ENCODE measurements around the gene EIF5. TPM values are rescaled to one million over a fixed set of nuclear protein-coding genes. Genes with fewer than 3 reads are reported as not detected.

EIF5 gene
- total RNA-seq, 2 donors from 2014 or later: 267 to 339 TPM

DNA sequence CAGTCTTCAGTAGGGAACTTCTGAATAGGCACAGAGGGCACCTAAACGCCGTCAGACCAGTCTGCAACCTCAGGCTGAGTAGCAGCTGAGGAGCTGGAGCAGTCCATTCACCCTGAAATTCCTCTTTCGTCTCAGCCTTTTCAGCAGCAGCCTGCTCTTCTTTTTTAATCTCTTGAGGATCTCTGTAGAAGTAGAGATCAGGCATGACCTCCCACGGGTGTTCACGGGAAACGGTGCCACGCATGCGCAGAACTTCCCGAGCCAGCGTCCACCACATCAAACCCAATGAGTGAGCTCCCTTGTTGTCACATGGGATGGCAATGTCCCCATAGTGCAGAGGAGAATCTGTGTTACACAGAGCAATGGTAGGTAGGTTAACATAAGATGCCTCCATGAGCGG is 40.1 kb downstream of the EIF5 start:
- H3K4me3 ChIP-seq (ENCODE audit: low read length): no peak overlapping the region
- no peak for DNase-seq
- H3K9me3 ChIP-seq (ENCODE audit: control insufficient read depth, low read length): no peaks in the 10 kb centered on the region
- H3K4me1 ChIP-seq (ENCODE audit: control insufficient read depth, insufficient read depth, low read length): no peaks in the 10 kb centered on the region
- no peak overlapping the region for H3K9ac ChIP-seq (ENCODE audit: extremely low read depth, low read length, poor library complexity, severe bottlenecking)
- Mint-ChIP-seq H3K36me3 (ENCODE audit: low read depth) (no peaks in the 10 kb centered on the region), H3K27me3 (ENCODE audit: insufficient read depth) (no peaks in the 10 kb centered on the region), H3K27ac (no peak overlapping the region), H3K4me3 (no peak overlapping the region), H3K9me3 (no peaks in the 10 kb centered on the region), H3K4me1 (peaks cover 5% of the 10 kb centered on the region)
- TF ChIP-seq, protein P1, sequence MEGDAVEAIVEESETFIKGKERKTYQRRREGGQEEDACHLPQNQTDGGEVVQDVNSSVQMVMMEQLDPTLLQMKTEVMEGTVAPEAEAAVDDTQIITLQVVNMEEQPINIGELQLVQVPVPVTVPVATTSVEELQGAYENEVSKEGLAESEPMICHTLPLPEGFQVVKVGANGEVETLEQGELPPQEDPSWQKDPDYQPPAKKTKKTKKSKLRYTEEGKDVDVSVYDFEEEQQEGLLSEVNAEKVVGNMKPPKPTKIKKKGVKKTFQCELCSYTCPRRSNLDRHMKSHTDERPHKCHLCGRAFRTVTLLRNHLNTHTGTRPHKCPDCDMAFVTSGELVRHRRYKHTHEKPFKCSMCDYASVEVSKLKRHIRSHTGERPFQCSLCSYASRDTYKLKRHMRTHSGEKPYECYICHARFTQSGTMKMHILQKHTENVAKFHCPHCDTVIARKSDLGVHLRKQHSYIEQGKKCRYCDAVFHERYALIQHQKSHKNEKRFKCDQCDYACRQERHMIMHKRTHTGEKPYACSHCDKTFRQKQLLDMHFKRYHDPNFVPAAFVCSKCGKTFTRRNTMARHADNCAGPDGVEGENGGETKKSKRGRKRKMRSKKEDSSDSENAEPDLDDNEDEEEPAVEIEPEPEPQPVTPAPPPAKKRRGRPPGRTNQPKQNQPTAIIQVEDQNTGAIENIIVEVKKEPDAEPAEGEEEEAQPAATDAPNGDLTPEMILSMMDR (conservative IDR thresholded peaks at IDR 0.05): no peak
- H3K27ac ChIP-seq (ENCODE audit: low read depth, low read length): no peak overlapping the region
- no peaks in the 10 kb centered on the region for H3K27me3 ChIP-seq (ENCODE audit: control insufficient read depth, insufficient read depth, low read length, poor library complexity, severe bottlenecking)
- H3K36me3 ChIP-seq (ENCODE audit: control insufficient read depth, insufficient read depth, low read length): no peaks in the 10 kb centered on the region
- WGBS, 2 experiments (ENCODE audit: insufficient coverage in 1 of 2, insufficient read length in 1 of 2): 95 to 96% methylated on average over 11 of the region's 11 CpGs

DNA sequence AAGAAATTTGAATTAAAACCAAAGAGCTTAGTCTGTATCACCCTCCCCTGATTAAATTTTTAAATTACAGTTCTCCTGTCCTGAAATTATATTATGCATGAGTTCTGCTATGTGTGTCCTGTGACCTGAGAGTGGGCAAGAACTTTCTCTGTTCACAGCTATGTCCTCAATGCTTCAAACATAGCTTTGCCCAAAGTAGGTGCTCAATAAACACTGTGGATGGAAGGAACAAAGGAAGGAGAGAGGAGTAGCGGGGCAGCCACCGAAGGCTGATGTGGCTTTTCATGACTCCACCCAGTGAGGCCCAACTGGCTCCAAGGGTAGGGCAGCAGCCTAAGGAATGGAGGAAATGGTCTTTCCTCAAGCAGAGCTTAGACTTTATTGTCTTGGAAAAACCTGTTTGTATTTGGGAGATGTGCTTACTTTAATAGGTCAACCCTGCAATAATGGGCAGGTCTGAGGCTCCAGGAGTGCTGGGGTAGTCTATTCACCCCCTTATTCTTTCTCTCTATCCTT is 43.5 kb downstream of the EIF5 start:
- TF ChIP-seq, protein P1 (conservative IDR thresholded peaks at IDR 0.05): no peak
- Mint-ChIP-seq H3K27me3 (ENCODE audit: insufficient read depth) (peaks cover 5% of the 10 kb centered on the region), H3K36me3 (ENCODE audit: low read depth) (no peaks in the 10 kb centered on the region), H3K4me1 (peaks cover 2% of the 10 kb centered on the region), H3K27ac (no peak overlapping the region), H3K9me3 (no peaks in the 10 kb centered on the region), H3K4me3 (no peak overlapping the region)
- Histone ChIP-seq H3K36me3 (ENCODE audit: control insufficient read depth, insufficient read depth, low read length) (no peaks in the 10 kb centered on the region), H3K9me3 (ENCODE audit: control insufficient read depth, low read length) (no peaks in the 10 kb centered on the region), H3K27me3 (ENCODE audit: control insufficient read depth, insufficient read depth, low read length, poor library complexity, severe bottlenecking) (no peaks in the 10 kb centered on the region), H3K9ac (ENCODE audit: extremely low read depth, low read length, poor library complexity, severe bottlenecking) (no peak overlapping the region), H3K27ac (ENCODE audit: low read depth, low read length) (no peak overlapping the region), H3K4me3 (ENCODE audit: low read length) (no peak overlapping the region), H3K4me1 (ENCODE audit: control insufficient read depth, insufficient read depth, low read length) (no peaks in the 10 kb centered on the region)
- 89 to 95% methylated on average over 2 of the region's 2 CpGs for WGBS, 2 experiments (ENCODE audit: insufficient coverage in 1 of 2, insufficient read length in 1 of 2)
- DNase-seq: no peak

DNA sequence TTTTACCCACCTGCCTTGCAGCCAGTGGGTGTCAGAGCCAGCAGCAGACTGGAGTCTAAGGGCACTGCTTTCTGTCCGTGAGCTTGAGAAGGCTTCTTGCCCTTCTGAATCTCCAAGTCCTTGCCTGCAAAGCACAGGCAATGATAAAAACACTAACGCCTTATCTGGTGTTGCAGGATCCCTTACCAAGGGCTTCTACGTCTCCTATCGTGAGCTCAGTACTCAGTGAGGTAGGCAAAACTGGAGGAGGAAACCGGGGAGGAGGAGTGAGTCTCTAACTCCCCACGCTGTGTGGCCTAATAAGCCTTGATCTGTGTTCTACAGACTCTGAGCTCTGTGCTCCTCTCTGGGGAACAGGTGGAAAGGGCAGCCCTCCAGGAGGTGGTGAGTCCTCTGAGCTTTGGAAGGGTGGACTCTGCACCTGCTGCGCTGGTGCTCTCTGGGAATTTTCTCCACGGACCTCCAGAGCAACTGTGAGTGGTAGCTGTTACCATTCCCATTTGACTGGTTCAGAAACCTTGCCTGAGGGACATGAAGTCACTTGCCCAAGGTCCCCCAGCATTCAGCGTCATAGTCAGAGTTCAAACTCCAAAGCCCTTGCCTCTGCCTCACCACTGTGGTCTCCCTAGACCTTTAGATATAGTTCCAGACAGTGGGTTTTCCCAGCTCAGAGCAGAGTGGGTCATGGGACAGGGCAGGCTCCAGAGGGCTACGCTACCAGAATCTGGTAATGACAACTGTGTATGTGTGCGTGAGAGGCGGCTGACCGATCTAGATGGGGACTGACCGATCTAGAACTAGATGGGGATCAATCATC is 44.2 kb downstream of the EIF5 start:
- Histone ChIP-seq H3K27ac (ENCODE audit: low read depth, low read length) (no peak overlapping the region), H3K9me3 (ENCODE audit: control insufficient read depth, low read length) (no peaks in the 10 kb centered on the region), H3K27me3 (ENCODE audit: control insufficient read depth, insufficient read depth, low read length, poor library complexity, severe bottlenecking) (no peaks in the 10 kb centered on the region), H3K4me3 (ENCODE audit: low read length) (no peak overlapping the region), H3K36me3 (ENCODE audit: control insufficient read depth, insufficient read depth, low read length) (no peaks in the 10 kb centered on the region), H3K9ac (ENCODE audit: extremely low read depth, low read length, poor library complexity, severe bottlenecking) (no peak overlapping the region), H3K4me1 (ENCODE audit: control insufficient read depth, insufficient read depth, low read length) (no peaks in the 10 kb centered on the region)
- no peak for DNase-seq
- Mint-ChIP-seq H3K4me1 (no peaks in the 10 kb centered on the region), H3K4me3 (no peak overlapping the region), H3K9me3 (no peaks in the 10 kb centered on the region), H3K27ac (no peak overlapping the region), H3K36me3 (ENCODE audit: low read depth) (no peaks in the 10 kb centered on the region), H3K27me3 (ENCODE audit: insufficient read depth) (peaks cover 8% of the 10 kb centered on the region)
- 88 to 94% methylated on average over 12 to 14 of the region's 14 CpGs for WGBS, 2 experiments (ENCODE audit: insufficient coverage in 1 of 2, insufficient read length in 1 of 2)
- TF ChIP-seq, protein P1 (conservative IDR thresholded peaks at IDR 0.05): no peak

All from endodermal cell (in vitro differentiated cells).